ENCODE data around the gene FARSB.
"Not testable (repeated sequence)": the region's sequence is repeated elsewhere in the genome, so short reads cannot be mapped to it uniquely, and the experiment has no call there.

Gene FARSB

GRCh38 chr2:222655787-222656525 lies at the start of gene FARSB:
Gene FARSB, minus strand, starts transcription at chr2:222656092. Its CDS starts 19 bp downstream, at chr2:222656073.
- Mint-ChIP-seq H3K4me3 (peak within 1 kb of the TSS; percentile 99), H3K27ac (peak within 1 kb of the TSS; percentile 99)

GRCh38 chr2:222703886-222704285 lies 48.0 kb upstream of the FARSB start:
- H3K27me3 Mint-ChIP-seq, result peaks cover 14% of the 10 kb centered on the region
- no peaks in the 10 kb centered on the region for H3K9me3 Mint-ChIP-seq

More at GRCh38 chr2:222655787-222656525, at the start of gene FARSB:
- Mint-ChIP-seq H3K27me3 (no peaks in the 10 kb centered on the region), H3K4me1 (peaks cover 48% of the 10 kb centered on the region), H3K36me3 (peaks cover 12% of the 10 kb centered on the region), H3K9me3 (no peaks in the 10 kb centered on the region)

GRCh38 chr2:222703091-222703490 lies 47.2 kb upstream of the FARSB start:
- no peak overlapping the region for H3K4me3 Mint-ChIP-seq
- H3K4me1 Mint-ChIP-seq, result peaks cover 13% of the 10 kb centered on the region
- H3K27ac Mint-ChIP-seq, result no peak overlapping the region
- H3K36me3 Mint-ChIP-seq, result no peaks in the 10 kb centered on the region
- peaks cover 18% of the 10 kb centered on the region for H3K27me3 Mint-ChIP-seq
- H3K9me3 Mint-ChIP-seq, result no peaks in the 10 kb centered on the region

More at GRCh38 chr2:222703886-222704285, 48.0 kb upstream of the FARSB start:
- no peak overlapping the region for H3K27ac Mint-ChIP-seq
- no peaks in the 10 kb centered on the region for H3K36me3 Mint-ChIP-seq
- H3K4me1 Mint-ChIP-seq, result peaks cover 13% of the 10 kb centered on the region
- H3K4me3 Mint-ChIP-seq, result no peak overlapping the region

- H3K27me3 Mint-ChIP-seq, result peaks cover 23% of the 10 kb centered on the region
- no peak overlapping the region for H3K4me3 Mint-ChIP-seq
- no peak overlapping the region for H3K27ac Mint-ChIP-seq
Observed at GRCh38 chr2:222701721-222702131, 45.8 kb upstream of the FARSB start.

GRCh38 chr2:222701233-222701632 lies 45.3 kb upstream of the FARSB start:
- Mint-ChIP-seq H3K36me3 (no peaks in the 10 kb centered on the region), H3K9me3 (no peaks in the 10 kb centered on the region), H3K4me3 (peak overlapping the region; percentile 3), H3K27me3 (peaks cover 25% of the 10 kb centered on the region), H3K27ac (no peak overlapping the region), H3K4me1 (peaks cover 13% of the 10 kb centered on the region)

More at GRCh38 chr2:222701721-222702131, 45.8 kb upstream of the FARSB start:
- Mint-ChIP-seq H3K4me1 (peaks cover 13% of the 10 kb centered on the region), H3K36me3 (no peaks in the 10 kb centered on the region), H3K9me3 (no peaks in the 10 kb centered on the region)

GRCh38 chr2:222698276-222698675 lies 42.4 kb upstream of the FARSB start:
- peaks cover 21% of the 10 kb centered on the region for H3K27me3 Mint-ChIP-seq

GRCh38 chr2:222693837-222694236 lies 37.9 kb upstream of the FARSB start:
- Mint-ChIP-seq H3K9me3 (no peaks in the 10 kb centered on the region), H3K27me3 (peaks cover 12% of the 10 kb centered on the region), H3K27ac (no peak overlapping the region), H3K36me3 (no peaks in the 10 kb centered on the region), H3K4me1 (peaks cover 3% of the 10 kb centered on the region), H3K4me3 (no peak overlapping the region)

More at GRCh38 chr2:222698276-222698675, 42.4 kb upstream of the FARSB start:
- H3K36me3 Mint-ChIP-seq, result no peaks in the 10 kb centered on the region
- H3K4me3 Mint-ChIP-seq, result no peak overlapping the region
- H3K27ac Mint-ChIP-seq, result no peak overlapping the region
- no peaks in the 10 kb centered on the region for H3K9me3 Mint-ChIP-seq
- peaks cover 16% of the 10 kb centered on the region for H3K4me1 Mint-ChIP-seq

- not testable (repeated sequence) for H3K4me3 Mint-ChIP-seq, H3K9me3 Mint-ChIP-seq, H3K27me3 Mint-ChIP-seq, H3K36me3 Mint-ChIP-seq, H3K4me1 Mint-ChIP-seq
- H3K27ac Mint-ChIP-seq, result peak overlapping the region; percentile 63
Observed at GRCh38 chr2:222693413-222693812, 37.5 kb upstream of the FARSB start.

- no peak overlapping the region for H3K27ac Mint-ChIP-seq
- H3K4me1 Mint-ChIP-seq, result peaks cover 3% of the 10 kb centered on the region
- no peak overlapping the region for H3K4me3 Mint-ChIP-seq
- H3K27me3 Mint-ChIP-seq, result peaks cover 2% of the 10 kb centered on the region
- H3K9me3 Mint-ChIP-seq, result no peaks in the 10 kb centered on the region
- no peaks in the 10 kb centered on the region for H3K36me3 Mint-ChIP-seq
Observed at GRCh38 chr2:222690564-222691200, 34.8 kb upstream of the FARSB start.

GRCh38 chr2:222689322-222689721 lies 33.4 kb upstream of the FARSB start:
- no peaks in the 10 kb centered on the region for H3K9me3 Mint-ChIP-seq
- H3K4me3 Mint-ChIP-seq, result no peak overlapping the region
- no peaks in the 10 kb centered on the region for H3K4me1 Mint-ChIP-seq
- H3K36me3 Mint-ChIP-seq, result no peaks in the 10 kb centered on the region
- H3K27ac Mint-ChIP-seq, result no peak overlapping the region
- H3K27me3 Mint-ChIP-seq, result peaks cover 2% of the 10 kb centered on the region

- Mint-ChIP-seq H3K36me3 (no peaks in the 10 kb centered on the region), H3K4me3 (no peak overlapping the region), H3K4me1 (no peaks in the 10 kb centered on the region), H3K9me3 (no peaks in the 10 kb centered on the region), H3K27me3 (peaks cover 2% of the 10 kb centered on the region), H3K27ac (no peak overlapping the region)
Observed at GRCh38 chr2:222688917-222689316, 33.0 kb upstream of the FARSB start.

- Mint-ChIP-seq H3K36me3 (no peaks in the 10 kb centered on the region), H3K27ac (no peak overlapping the region), H3K4me1 (no peaks in the 10 kb centered on the region), H3K4me3 (no peak overlapping the region), H3K27me3 (peaks cover 9% of the 10 kb centered on the region), H3K9me3 (no peaks in the 10 kb centered on the region)
Observed at GRCh38 chr2:222686086-222686750, 30.3 kb upstream of the FARSB start.

GRCh38 chr2:222683805-222684204 lies 27.9 kb upstream of the FARSB start:
- H3K4me3 Mint-ChIP-seq, result no peak overlapping the region

GRCh38 chr2:222677981-222678380 lies 22.1 kb upstream of the FARSB start:
- Mint-ChIP-seq H3K9me3 (no peaks in the 10 kb centered on the region), H3K27me3 (peaks cover 28% of the 10 kb centered on the region), H3K36me3 (no peaks in the 10 kb centered on the region), H3K4me3 (no peak overlapping the region), H3K4me1 (no peaks in the 10 kb centered on the region), H3K27ac (no peak overlapping the region)

More at GRCh38 chr2:222683805-222684204, 27.9 kb upstream of the FARSB start:
- no peaks in the 10 kb centered on the region for H3K9me3 Mint-ChIP-seq
- no peaks in the 10 kb centered on the region for H3K36me3 Mint-ChIP-seq
- H3K27ac Mint-ChIP-seq, result no peak overlapping the region
- H3K27me3 Mint-ChIP-seq, result peaks cover 15% of the 10 kb centered on the region
- no peaks in the 10 kb centered on the region for H3K4me1 Mint-ChIP-seq

GRCh38 chr2:222673883-222674282 lies 18.0 kb upstream of the FARSB start:
- Mint-ChIP-seq H3K4me1 (peaks cover 10% of the 10 kb centered on the region), H3K36me3 (no peaks in the 10 kb centered on the region), H3K27ac (no peak overlapping the region), H3K4me3 (no peak overlapping the region), H3K27me3 (peaks cover 35% of the 10 kb centered on the region), H3K9me3 (no peaks in the 10 kb centered on the region)

- Mint-ChIP-seq H3K4me1 (peaks cover 10% of the 10 kb centered on the region), H3K27me3 (peaks cover 33% of the 10 kb centered on the region), H3K9me3 (no peaks in the 10 kb centered on the region), H3K36me3 (no peaks in the 10 kb centered on the region), H3K4me3 (no peak overlapping the region), H3K27ac (no peak overlapping the region)
Observed at GRCh38 chr2:222673273-222673672, 17.4 kb upstream of the FARSB start.

Measured in activated naive CD4-positive, alpha-beta T cell treated with anti-CD3 and anti-CD28 coated beads, Interleukin-2, amount 50 U/mL, for 24 hours (primary cell).